Measurements from ENCODE around the gene PRKRA. TPM values are rescaled to one million over a fixed set of nuclear protein-coding genes. Genes with fewer than 3 reads are reported as not detected.

The PRKRA gene
- total and polyA plus RNA-seq, 2 of the 8 experiments (the other 6 are each of a cell fraction or from before 2014, with no cell fraction given) = 25.4 to 60.4 TPM

- TF ChIP-seq NANOG (IDR thresholded peaks at IDR 0.05; ENCODE audit: insufficient read depth, low read depth, low read length, poor library complexity, severe bottlenecking) (no peak), CBX8 (IDR thresholded peaks at IDR 0.05; ENCODE audit: borderline replicate concordance, low read depth, low read length) (no peak), CREB1 (IDR thresholded peaks at IDR 0.05) (no peak), PHF8 (conservative IDR thresholded peaks at IDR 0.05; ENCODE audit: low read depth, low read length) (no peak)
Observed at GRCh38 chr2:178392215-178392614, 58.8 kb downstream of the PRKRA start (continued).

Data from H1 (cell line).